GM12878 (cell line): ENCODE measurements around the gene LMF1. TPM values are rescaled to one million over a fixed set of nuclear protein-coding genes. Genes with fewer than 3 reads are reported as not detected.

Experiments
- ATAC-seq: fragments of 200-7000 bp; cut with Tn5 transposase; 3 replicates; pipeline ENCODE4 v1.9.1; 2020; ENCODE audit warnings: mild to moderate bottlenecking, moderate library complexity
- BruUV-seq: library from RNA; stranded (reverse); fragments of 400-500 nt; replicated peaks from 2 replicates; lab custom pipeline; 2021; lab: Mats Ljungman, UMichigan
- CTCF ChIA-PET: fragments of 300-600 bp; sonication (Branson Sonifier 250); formaldehyde crosslinking; extraction: SDS; loops from one replicate; lab custom pipeline; 2021; ENCODE audit warnings: inconsistent platforms; lab: Yijun Ruan, JAX
- POLR2A ChIA-PET: fragments of 350-600 bp; formaldehyde crosslinking; extraction: SDS; loops from one replicate; lab custom pipeline; 2021; ENCODE audit warnings: inconsistent platforms; lab: Charles Lee
- RAD21 ChIA-PET: fragments of 300-600 bp; sonication (Branson Sonifier 250); formaldehyde crosslinking; loops from one replicate; lab custom pipeline; 2023; ENCODE audit warnings: antibody characterized with exemption; ENCODE audit not compliant: unreplicated experiment; lab: Charles Lee
- SMC1A ChIA-PET: fragments of 300-600 bp; sonication (Branson Sonifier 250); formaldehyde crosslinking; loops from one replicate; lab custom pipeline; 2023; ENCODE audit not compliant: unreplicated experiment, uncharacterized antibody; lab: Charles Lee
- DNase-seq: peaks from one replicate; pipeline ENCODE4 v3.0.0-alpha.2; 2011; ENCODE audit warnings: low read depth, low spot score
- FAIRE-seq: peaks from 3 replicates; lab custom pipeline; 2011; peaks lifted over from hg19 to GRCh38; lab: Jason Lieb, UNC
- H2AFZ ChIP-seq: 2 replicates; pipeline ENCODE4 v1.6.0; 2011; ENCODE audit warnings: low read depth, low read length, control low read depth; ENCODE audit not compliant: control insufficient read depth
- H3K27ac ChIP-seq: 2 replicates; pipeline ENCODE4 v1.5.1; 2011; ENCODE audit warnings: control low read depth; ENCODE audit not compliant: control insufficient read depth, insufficient read depth
- H3K27me3 ChIP-seq, 2 experiments: replicated peaks in 1 of 2; 2 replicates each; pipeline versions ENCODE4 v1.6.0 to v1.6.1; 2011; ENCODE audit warnings: low read length in 1 of 2; ENCODE audit not compliant: control insufficient read depth in 2 of 2, insufficient read depth in 2 of 2
- H3K36me3 ChIP-seq, 2 experiments: 2 replicates each; pipeline ENCODE4 v1.5.1; 2011; ENCODE audit warnings: low read length in 1 of 2; ENCODE audit not compliant: control insufficient read depth in 2 of 2, insufficient read depth in 2 of 2
- H3K4me1 ChIP-seq: 2 replicates; pipeline ENCODE4 v1.6.1; 2011; ENCODE audit warnings: mild to moderate bottlenecking, low read length, moderate library complexity, mixed read lengths; ENCODE audit not compliant: control insufficient read depth, insufficient read depth
- H3K4me2 ChIP-seq: 2 replicates; pipeline ENCODE4 v1.6.0; 2011; ENCODE audit warnings: control low read depth; ENCODE audit not compliant: control insufficient read depth, insufficient read depth
- H3K4me3 ChIP-seq: fragments of 200-600 bp; sonication (generic); 2 replicates; pipeline ENCODE4 v1.5.1; 2016
- H3K79me2 ChIP-seq: 2 replicates; pipeline ENCODE4 v1.6.0; 2011; ENCODE audit warnings: low read length; ENCODE audit not compliant: control insufficient read depth, insufficient read depth
- H3K9ac ChIP-seq: 2 replicates; pipeline ENCODE4 v1.8.0; 2011; ENCODE audit warnings: low read length, control low read depth, mixed read lengths; ENCODE audit not compliant: control insufficient read depth, insufficient read depth
- H3K9me3 ChIP-seq: replicated peaks from 3 replicates; pipeline ENCODE4 v1.5.1; 2011; ENCODE audit warnings: mild to moderate bottlenecking, low read length; ENCODE audit not compliant: control insufficient read depth, insufficient read depth
- H4K20me1 ChIP-seq: 2 replicates; pipeline ENCODE4 v1.6.0; 2011; ENCODE audit not compliant: control insufficient read depth, insufficient read depth
- EED ChIP-seq: sonication (generic); IDR thresholded peaks from 2 replicates; pipeline ENCODE4 v1.6.1; 2016; ENCODE audit warnings: antibody characterized with exemption, low read depth
- ELK1 ChIP-seq: IDR thresholded peaks from 2 replicates; pipeline ENCODE4 v1.6.1; 2012; ENCODE audit warnings: low read depth, low read length, improper control_type of control experiment
- EP300 ChIP-seq, 2 experiments: fragments of 150-350 bp in 1 of 2; IDR thresholded peaks; 2 replicates each; pipeline ENCODE4 v1.6.1; 2011 to 2012; ENCODE audit warnings: low read depth in 2 of 2, low read length in 2 of 2, borderline replicate concordance in 1 of 2, improper control_type of control experiment in 1 of 2, inconsistent platforms in 1 of 2; ENCODE audit not compliant: control insufficient read depth in 1 of 2
- GATAD2B ChIP-seq: fragments of 450-650 bp; conservative IDR thresholded peaks from 2 replicates; pipeline ENCODE4 v1.6.1; 2017; ENCODE audit warnings: low read depth, mild to moderate bottlenecking, moderate library complexity
- HDGF ChIP-seq: fragments of 450-650 bp; IDR thresholded peaks from 2 replicates; pipeline ENCODE4 v1.6.1; 2016; ENCODE audit warnings: antibody characterized with exemption
- POLR2AphosphoS2 ChIP-seq: IDR thresholded peaks from 2 replicates; pipeline ENCODE4 v1.6.1; 2011; ENCODE audit warnings: low read depth, mild to moderate bottlenecking, low read length, improper control_type of control experiment, moderate library complexity
- RUNX3 ChIP-seq: IDR thresholded peaks from 2 replicates; pipeline ENCODE4 v1.6.1; 2012; ENCODE audit warnings: low read length, inconsistent platforms
- SMC3 ChIP-seq: IDR thresholded peaks from 2 replicates; pipeline ENCODE4 v1.6.1; 2011; ENCODE audit warnings: low read length, improper control_type of control experiment, borderline replicate concordance
- SP1 ChIP-seq: IDR thresholded peaks from one replicate; pipeline ENCODE4 v1.6.1; 2011; ENCODE audit warnings: low read depth, low read length
- TCF12 ChIP-seq: IDR thresholded peaks from 2 replicates; pipeline ENCODE4 v1.6.1; 2011; ENCODE audit warnings: low read depth, mild to moderate bottlenecking, low read length
- WGBS: methylation state at CpG from one replicate; pipeline ENCODE4 v1.1.6; 2016; ENCODE audit warnings: low lambda C conversion rate; ENCODE audit not compliant: insufficient replicate concordance, insufficient coverage; ENCODE audit errors: missing lambda C conversion rate; 5-methylcytosine and 5-hydroxymethylcytosine counted together
- in situ Hi-C: fragments of 300-500 bp; cut with MboI; formaldehyde crosslinking; loops from 9 replicates; pipeline ENCODE4 v1.14.3; 2018; ENCODE audit warnings: mixed read lengths
- intact Hi-C: fragments of 100-400 bp; cut with micrococcal nuclease; formaldehyde crosslinking; loops from one replicate; pipeline ENCODE4 v1.14.2; 2022; ENCODE audit not compliant: unreplicated experiment
- polyA plus RNA-seq, 11 experiments: library from polyadenylated mRNA; depleted of rRNA in 4 of 11; unstranded in 6 of 11; stranded (reverse) in 5 of 11; fragments of >200 nt; fragmentation: Nextera tagmentation in 4 of 11; fragmentation: Illumina TruSeq in 1 of 11; extraction: Ambion mirVana in 4 of 11; extraction: Trizol in 1 of 11; gene quantifications; 1 replicate in 1 of 11; 2 replicates in 10 of 11; pipeline versions ENCODE4 v1.2.1 to v1.2.3, GENCODE V29; 2011 to 2016; ENCODE audit warnings: inconsistent platforms in 2 of 11, missing spikeins in 2 of 11, low read depth in 1 of 11
- total RNA-seq, 4 experiments: library from RNA; depleted of rRNA in 3 of 4; stranded (reverse); fragments of >200 nt in 3 of 4; fragmentation: Illumina TruSeq in 1 of 4; extraction: Trizol in 1 of 4; gene quantifications; 2 replicates each; pipeline versions ENCODE4 v1.2.1 to v1.2.3, GENCODE V29; 2013 to 2021
- TF ChIP-seq, protein P1 (sequence below): fragments of 450-650 bp; formaldehyde crosslinking; IDR thresholded peaks from 2 replicates; pipeline ENCODE4 v1.4.0; 2020; ENCODE audit warnings: mild to moderate bottlenecking, moderate library complexity
- TF ChIP-seq, protein P2 (sequence below): fragments of 450-650 bp; IDR thresholded peaks from 2 replicates; pipeline ENCODE4 v1.6.1; 2017; ENCODE audit warnings: mild to moderate bottlenecking
- TF ChIP-seq, protein P3 (sequence below): fragments of 150-350 bp; IDR thresholded peaks from 2 replicates; pipeline ENCODE4 v1.6.1; 2014; ENCODE audit warnings: mild to moderate bottlenecking, low read depth, low read length

The LMF1 gene
- total and polyA plus RNA-seq, 10 of the 15 experiments (the other 5 are each of a cell fraction or from before 2014, with no cell fraction given): 0.18 to 3.2 (median 1.4) TPM; not detected in 1

DNA sequence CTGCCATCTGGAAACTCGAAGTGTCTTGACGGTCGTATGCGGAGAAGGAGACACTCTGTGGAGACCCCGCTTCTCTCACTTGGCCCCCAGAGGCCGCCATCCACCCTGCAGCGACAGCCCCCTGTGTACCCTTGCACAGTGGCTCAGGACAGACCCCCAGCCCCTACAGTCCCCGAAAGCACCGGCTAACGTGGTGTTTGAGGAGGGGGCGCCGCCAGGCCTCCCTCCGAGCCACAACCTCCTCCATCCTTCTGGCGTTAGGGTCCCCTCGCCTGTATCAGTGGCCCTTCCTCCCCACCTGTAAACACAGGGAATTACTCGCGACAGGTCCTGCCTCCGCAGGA is 73.6 kb downstream of the LMF1 start (continued):
- TF ChIP-seq, protein P1, sequence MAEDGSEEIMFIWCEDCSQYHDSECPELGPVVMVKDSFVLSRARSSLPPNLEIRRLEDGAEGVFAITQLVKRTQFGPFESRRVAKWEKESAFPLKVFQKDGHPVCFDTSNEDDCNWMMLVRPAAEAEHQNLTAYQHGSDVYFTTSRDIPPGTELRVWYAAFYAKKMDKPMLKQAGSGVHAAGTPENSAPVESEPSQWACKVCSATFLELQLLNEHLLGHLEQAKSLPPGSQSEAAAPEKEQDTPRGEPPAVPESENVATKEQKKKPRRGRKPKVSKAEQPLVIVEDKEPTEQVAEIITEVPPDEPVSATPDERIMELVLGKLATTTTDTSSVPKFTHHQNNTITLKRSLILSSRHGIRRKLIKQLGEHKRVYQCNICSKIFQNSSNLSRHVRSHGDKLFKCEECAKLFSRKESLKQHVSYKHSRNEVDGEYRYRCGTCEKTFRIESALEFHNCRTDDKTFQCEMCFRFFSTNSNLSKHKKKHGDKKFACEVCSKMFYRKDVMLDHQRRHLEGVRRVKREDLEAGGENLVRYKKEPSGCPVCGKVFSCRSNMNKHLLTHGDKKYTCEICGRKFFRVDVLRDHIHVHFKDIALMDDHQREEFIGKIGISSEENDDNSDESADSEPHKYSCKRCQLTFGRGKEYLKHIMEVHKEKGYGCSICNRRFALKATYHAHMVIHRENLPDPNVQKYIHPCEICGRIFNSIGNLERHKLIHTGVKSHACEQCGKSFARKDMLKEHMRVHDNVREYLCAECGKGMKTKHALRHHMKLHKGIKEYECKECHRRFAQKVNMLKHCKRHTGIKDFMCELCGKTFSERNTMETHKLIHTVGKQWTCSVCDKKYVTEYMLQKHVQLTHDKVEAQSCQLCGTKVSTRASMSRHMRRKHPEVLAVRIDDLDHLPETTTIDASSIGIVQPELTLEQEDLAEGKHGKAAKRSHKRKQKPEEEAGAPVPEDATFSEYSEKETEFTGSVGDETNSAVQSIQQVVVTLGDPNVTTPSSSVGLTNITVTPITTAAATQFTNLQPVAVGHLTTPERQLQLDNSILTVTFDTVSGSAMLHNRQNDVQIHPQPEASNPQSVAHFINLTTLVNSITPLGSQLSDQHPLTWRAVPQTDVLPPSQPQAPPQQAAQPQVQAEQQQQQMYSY (CRISPR knock-in tag): no peak
- no peak for TF ChIP-seq EP300 (IDR thresholded peaks at IDR 0.05; ENCODE audit: borderline replicate concordance in 1 of 2, control insufficient read depth in 1 of 2, low read depth in 2 of 2, low read length in 2 of 2)
- no peak for TF ChIP-seq RUNX3

- 73% methylated on average over 33 of the region's 33 CpGs for WGBS
- ATAC-seq (no peak), DNase-seq (no peak)
- Histone ChIP-seq H3K4me3 (no peak overlapping the region), H2AFZ (no peak overlapping the region), H4K20me1 (no peaks in the 10 kb centered on the region), H3K9ac (no peak overlapping the region)
- in situ Hi-C loops: no loop called here
- TF ChIP-seq GATAD2B (no peak), RUNX3 (no peak), SP1 (no peak), TCF12 (no peak), EED (no peak), SMC3 (no peak), ELK1 (no peak), HDGF (no peak), POLR2AphosphoS2 (no peak)
- TF ChIP-seq, protein P2, sequence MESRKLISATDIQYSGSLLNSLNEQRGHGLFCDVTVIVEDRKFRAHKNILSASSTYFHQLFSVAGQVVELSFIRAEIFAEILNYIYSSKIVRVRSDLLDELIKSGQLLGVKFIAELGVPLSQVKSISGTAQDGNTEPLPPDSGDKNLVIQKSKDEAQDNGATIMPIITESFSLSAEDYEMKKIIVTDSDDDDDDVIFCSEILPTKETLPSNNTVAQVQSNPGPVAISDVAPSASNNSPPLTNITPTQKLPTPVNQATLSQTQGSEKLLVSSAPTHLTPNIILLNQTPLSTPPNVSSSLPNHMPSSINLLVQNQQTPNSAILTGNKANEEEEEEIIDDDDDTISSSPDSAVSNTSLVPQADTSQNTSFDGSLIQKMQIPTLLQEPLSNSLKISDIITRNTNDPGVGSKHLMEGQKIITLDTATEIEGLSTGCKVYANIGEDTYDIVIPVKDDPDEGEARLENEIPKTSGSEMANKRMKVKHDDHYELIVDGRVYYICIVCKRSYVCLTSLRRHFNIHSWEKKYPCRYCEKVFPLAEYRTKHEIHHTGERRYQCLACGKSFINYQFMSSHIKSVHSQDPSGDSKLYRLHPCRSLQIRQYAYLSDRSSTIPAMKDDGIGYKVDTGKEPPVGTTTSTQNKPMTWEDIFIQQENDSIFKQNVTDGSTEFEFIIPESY: no peak
- TF ChIP-seq, protein P3, sequence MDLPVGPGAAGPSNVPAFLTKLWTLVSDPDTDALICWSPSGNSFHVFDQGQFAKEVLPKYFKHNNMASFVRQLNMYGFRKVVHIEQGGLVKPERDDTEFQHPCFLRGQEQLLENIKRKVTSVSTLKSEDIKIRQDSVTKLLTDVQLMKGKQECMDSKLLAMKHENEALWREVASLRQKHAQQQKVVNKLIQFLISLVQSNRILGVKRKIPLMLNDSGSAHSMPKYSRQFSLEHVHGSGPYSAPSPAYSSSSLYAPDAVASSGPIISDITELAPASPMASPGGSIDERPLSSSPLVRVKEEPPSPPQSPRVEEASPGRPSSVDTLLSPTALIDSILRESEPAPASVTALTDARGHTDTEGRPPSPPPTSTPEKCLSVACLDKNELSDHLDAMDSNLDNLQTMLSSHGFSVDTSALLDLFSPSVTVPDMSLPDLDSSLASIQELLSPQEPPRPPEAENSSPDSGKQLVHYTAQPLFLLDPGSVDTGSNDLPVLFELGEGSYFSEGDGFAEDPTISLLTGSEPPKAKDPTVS: no peak
- TF ChIP-seq, all 136 proteins: peak for 0
- Histone ChIP-seq H3K79me2 (no peaks in the 10 kb centered on the region), H3K36me3 (no peaks in the 10 kb centered on the region), H3K27me3 (no peaks in the 10 kb centered on the region), H3K9me3 (no peaks in the 10 kb centered on the region), H3K4me2 (no peak overlapping the region), H3K4me1 (no peaks in the 10 kb centered on the region), H3K27ac (no peak overlapping the region)
- ChIA-PET RAD21 (no interaction called here), POLR2A (no interaction called here), CTCF (no interaction called here), SMC1A (no interaction called here)
- BruUV-seq: no TSS peak
- FAIRE-seq: no peak
- intact Hi-C loops: no loop called here
Measured at GRCh38 chr16:896261-897199, 74.3 kb downstream of the LMF1 start.
